Measurements from ENCODE around the gene HLCS.

HLCS gene

DNA sequence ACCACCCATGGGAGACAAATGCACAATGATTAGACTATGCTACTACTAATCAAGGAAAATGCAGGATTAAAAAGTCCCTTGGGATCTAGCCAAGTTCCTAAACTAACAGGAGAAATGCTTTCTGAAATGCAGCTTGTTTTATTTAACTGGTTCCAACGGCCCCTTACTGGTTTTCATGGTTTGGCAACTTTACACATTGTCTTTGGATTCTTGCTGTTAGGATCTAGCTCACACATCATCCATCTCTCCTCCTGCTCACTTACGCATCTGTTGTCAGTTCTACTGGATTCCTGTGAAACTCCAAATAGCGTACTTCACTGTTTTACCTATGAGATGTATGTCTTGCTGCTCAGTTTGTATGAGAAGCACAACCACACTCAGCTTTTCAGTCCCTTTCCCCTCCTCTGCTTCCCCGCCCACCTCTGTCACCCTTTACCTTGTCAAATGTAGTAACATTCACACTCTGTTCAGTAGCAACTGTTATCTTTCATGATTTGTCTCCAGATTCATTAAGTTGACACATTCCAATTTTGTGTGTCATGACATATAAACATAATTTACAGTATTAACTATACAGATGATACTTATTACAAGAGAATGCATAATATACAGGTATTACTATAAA lies 137.5 kb downstream of the HLCS start:
- Histone ChIP-seq H3K27me3 (ENCODE audit: insufficient read depth, low read depth) (no peaks in the 10 kb centered on the region), H3K4me1 (ENCODE audit: low read depth, poor library complexity, severe bottlenecking) (no peaks in the 10 kb centered on the region), H3K4me3 (IDR thresholded peaks at IDR 0.05; ENCODE audit: insufficient read depth, low read depth, low read length) (no peak overlapping the region), H3K36me3 (ENCODE audit: insufficient read depth) (no peaks in the 10 kb centered on the region), H3K27ac (no peak overlapping the region), H4K20me1 (ENCODE audit: insufficient read depth) (no peaks in the 10 kb centered on the region), H2AFZ (ENCODE audit: low read depth) (no peak overlapping the region), H3K79me2 (ENCODE audit: insufficient read depth, low read depth) (no peaks in the 10 kb centered on the region), H3K4me2 (no peak overlapping the region), H3K9ac (no peak overlapping the region)
- TF ChIP-seq, protein P1, sequence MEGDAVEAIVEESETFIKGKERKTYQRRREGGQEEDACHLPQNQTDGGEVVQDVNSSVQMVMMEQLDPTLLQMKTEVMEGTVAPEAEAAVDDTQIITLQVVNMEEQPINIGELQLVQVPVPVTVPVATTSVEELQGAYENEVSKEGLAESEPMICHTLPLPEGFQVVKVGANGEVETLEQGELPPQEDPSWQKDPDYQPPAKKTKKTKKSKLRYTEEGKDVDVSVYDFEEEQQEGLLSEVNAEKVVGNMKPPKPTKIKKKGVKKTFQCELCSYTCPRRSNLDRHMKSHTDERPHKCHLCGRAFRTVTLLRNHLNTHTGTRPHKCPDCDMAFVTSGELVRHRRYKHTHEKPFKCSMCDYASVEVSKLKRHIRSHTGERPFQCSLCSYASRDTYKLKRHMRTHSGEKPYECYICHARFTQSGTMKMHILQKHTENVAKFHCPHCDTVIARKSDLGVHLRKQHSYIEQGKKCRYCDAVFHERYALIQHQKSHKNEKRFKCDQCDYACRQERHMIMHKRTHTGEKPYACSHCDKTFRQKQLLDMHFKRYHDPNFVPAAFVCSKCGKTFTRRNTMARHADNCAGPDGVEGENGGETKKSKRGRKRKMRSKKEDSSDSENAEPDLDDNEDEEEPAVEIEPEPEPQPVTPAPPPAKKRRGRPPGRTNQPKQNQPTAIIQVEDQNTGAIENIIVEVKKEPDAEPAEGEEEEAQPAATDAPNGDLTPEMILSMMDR (conservative IDR thresholded peaks at IDR 0.05; ENCODE audit: low read depth, low read length) = no peak

DNA sequence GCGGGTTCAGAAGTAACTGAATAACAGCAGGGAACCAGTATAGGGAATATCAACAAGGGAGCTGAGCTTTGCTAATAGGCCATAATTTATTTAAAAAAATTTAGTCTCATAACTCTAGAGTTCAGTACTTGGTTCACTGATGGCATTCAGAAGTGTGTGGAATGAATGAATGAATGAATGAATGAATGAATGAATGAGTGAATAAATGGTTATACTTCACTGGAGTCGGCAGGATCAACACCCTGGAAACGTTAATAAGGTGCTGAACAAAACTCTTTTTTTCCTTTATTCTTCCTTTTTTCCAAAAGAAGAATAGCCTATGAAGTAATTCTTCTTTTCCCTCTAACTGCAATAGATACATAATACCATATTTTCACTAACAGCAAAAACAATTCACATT lies 138.3 kb downstream of the HLCS start:
- H3K4me3 ChIP-seq (IDR thresholded peaks at IDR 0.05; ENCODE audit: insufficient read depth, low read depth, low read length) = no peak overlapping the region
- TF ChIP-seq, protein P1 (conservative IDR thresholded peaks at IDR 0.05; ENCODE audit: low read depth, low read length) = no peak
- H3K9ac ChIP-seq = no peak overlapping the region
- no peaks in the 10 kb centered on the region for H3K27me3 ChIP-seq (ENCODE audit: insufficient read depth, low read depth)
- H3K36me3 ChIP-seq (ENCODE audit: insufficient read depth) = no peaks in the 10 kb centered on the region
- no peak overlapping the region for H3K27ac ChIP-seq
- H3K4me2 ChIP-seq = no peak overlapping the region
- H3K79me2 ChIP-seq (ENCODE audit: insufficient read depth, low read depth) = no peaks in the 10 kb centered on the region
- no peak overlapping the region for H2AFZ ChIP-seq (ENCODE audit: low read depth)
- no peaks in the 10 kb centered on the region for H4K20me1 ChIP-seq (ENCODE audit: insufficient read depth)
- H3K4me1 ChIP-seq (ENCODE audit: low read depth, poor library complexity, severe bottlenecking) = no peaks in the 10 kb centered on the region

DNA sequence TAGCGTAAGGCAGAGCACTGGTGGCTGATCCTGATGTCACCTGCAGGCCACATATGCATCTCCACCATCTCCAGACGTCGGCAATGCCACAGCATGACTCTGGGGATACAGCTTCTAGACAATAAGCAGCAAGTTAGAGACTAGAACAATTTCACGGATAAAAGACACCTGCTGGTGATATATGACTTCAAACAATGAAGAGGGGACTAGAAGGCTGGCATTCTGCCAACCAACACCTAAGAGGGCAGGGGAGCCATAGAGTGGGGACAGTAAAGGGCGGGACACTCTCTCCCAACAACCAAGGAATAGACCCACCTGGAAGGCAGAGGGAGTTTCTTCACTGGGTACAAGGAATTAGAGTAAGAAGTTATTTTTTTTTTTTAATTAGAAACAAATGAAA lies 140.8 kb downstream of the HLCS start:
- H3K27me3 ChIP-seq (ENCODE audit: insufficient read depth, low read depth) = no peaks in the 10 kb centered on the region
- no peaks in the 10 kb centered on the region for H3K4me1 ChIP-seq (ENCODE audit: low read depth, poor library complexity, severe bottlenecking)
- no peak overlapping the region for H3K4me2 ChIP-seq
- no peak overlapping the region for H3K4me3 ChIP-seq (IDR thresholded peaks at IDR 0.05; ENCODE audit: insufficient read depth, low read depth, low read length)
- H3K36me3 ChIP-seq (ENCODE audit: insufficient read depth) = no peaks in the 10 kb centered on the region
- H3K79me2 ChIP-seq (ENCODE audit: insufficient read depth, low read depth) = no peaks in the 10 kb centered on the region
- H4K20me1 ChIP-seq (ENCODE audit: insufficient read depth) = no peaks in the 10 kb centered on the region
- H3K27ac ChIP-seq = no peak overlapping the region
- H3K9ac ChIP-seq = no peak overlapping the region
- no peak overlapping the region for H2AFZ ChIP-seq (ENCODE audit: low read depth)
- TF ChIP-seq, protein P1 (conservative IDR thresholded peaks at IDR 0.05; ENCODE audit: low read depth, low read length) = no peak

DNA sequence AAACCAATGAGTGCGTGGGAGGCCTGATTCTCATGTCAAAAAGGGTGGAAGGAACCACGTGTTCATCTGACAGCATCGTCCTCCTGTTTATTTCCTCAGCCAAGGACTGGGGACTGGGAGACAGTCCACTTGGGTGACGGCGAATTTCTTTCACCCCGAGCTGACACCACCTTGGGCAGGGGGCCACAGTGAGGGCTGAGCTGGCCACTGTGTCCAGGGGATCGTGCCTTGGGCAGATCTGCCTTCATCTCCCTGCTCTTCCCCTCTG lies 145.5 kb downstream of the HLCS start:
- no peaks in the 10 kb centered on the region for H3K36me3 ChIP-seq (ENCODE audit: insufficient read depth)
- no peaks in the 10 kb centered on the region for H3K79me2 ChIP-seq (ENCODE audit: insufficient read depth, low read depth)
- TF ChIP-seq, protein P1 (conservative IDR thresholded peaks at IDR 0.05; ENCODE audit: low read depth, low read length) = no peak
- H2AFZ ChIP-seq (ENCODE audit: low read depth) = no peak overlapping the region
- H3K4me3 ChIP-seq (IDR thresholded peaks at IDR 0.05; ENCODE audit: insufficient read depth, low read depth, low read length) = no peak overlapping the region
- H3K4me2 ChIP-seq = no peak overlapping the region
- no peaks in the 10 kb centered on the region for H3K4me1 ChIP-seq (ENCODE audit: low read depth, poor library complexity, severe bottlenecking)
- no peak overlapping the region for H3K27ac ChIP-seq
- no peaks in the 10 kb centered on the region for H3K27me3 ChIP-seq (ENCODE audit: insufficient read depth, low read depth)
- no peaks in the 10 kb centered on the region for H4K20me1 ChIP-seq (ENCODE audit: insufficient read depth)
- no peak overlapping the region for H3K9ac ChIP-seq
